Smooth muscle cell (in vitro differentiated cells): ENCODE results near the gene LRP8. TPM values are rescaled to one million over a fixed set of nuclear protein-coding genes. Genes with fewer than 3 reads are reported as not detected.

Source experiments
- DNase-seq: peaks from one replicate; lab custom pipeline; 2025; ENCODE audit not compliant: unreplicated experiment; lab: John Stamatoyannopoulos, UW
- H2AFZ ChIP-seq: fragments of 200-600 bp; sonication (generic); 2 replicates; pipeline ENCODE4 v1.6.0; 2016; ENCODE audit warnings: antibody characterized with exemption, low read depth, mild to moderate bottlenecking
- H3F3A ChIP-seq: fragments of 200-600 bp; sonication (generic); 2 replicates; pipeline ENCODE4 v1.6.0; 2017; ENCODE audit warnings: antibody characterized with exemption, low read depth
- H3K27ac ChIP-seq: fragments of 200-600 bp; sonication (generic); 2 replicates; pipeline ENCODE4 v1.5.1; 2016; ENCODE audit warnings: low read depth, mild to moderate bottlenecking
- H3K27me3 ChIP-seq: fragments of 200-600 bp; sonication (generic); 2 replicates; pipeline ENCODE4 v1.6.1; 2016; ENCODE audit warnings: low read depth, mild to moderate bottlenecking
- H3K36me3 ChIP-seq: fragments of 200-600 bp; sonication (generic); 2 replicates; pipeline ENCODE4 v1.5.1; 2016; ENCODE audit warnings: low read depth
- H3K4me1 ChIP-seq: fragments of 200-600 bp; sonication (generic); 2 replicates; pipeline ENCODE4 v1.5.1; 2016; ENCODE audit warnings: low read depth
- H3K4me2 ChIP-seq: fragments of 200-600 bp; sonication (generic); 2 replicates; pipeline ENCODE4 v1.6.0; 2016; ENCODE audit warnings: mild to moderate bottlenecking
- H3K4me3 ChIP-seq: fragments of 200-600 bp; sonication (generic); 2 replicates; pipeline ENCODE4 v1.5.1; 2016; ENCODE audit warnings: mild to moderate bottlenecking
- H3K79me2 ChIP-seq: fragments of 200-600 bp; sonication (generic); 2 replicates; pipeline ENCODE4 v1.6.0; 2016; ENCODE audit warnings: low read depth, mild to moderate bottlenecking
- H3K9ac ChIP-seq: fragments of 200-600 bp; sonication (generic); 2 replicates; pipeline ENCODE4 v1.6.0; 2016; ENCODE audit warnings: low read depth
- H3K9me3 ChIP-seq: fragments of 200-600 bp; sonication (generic); replicated peaks from 2 replicates; pipeline ENCODE4 v1.5.1; 2016; ENCODE audit warnings: low read depth
- H4K20me1 ChIP-seq: fragments of 200-600 bp; sonication (generic); 2 replicates; pipeline ENCODE4 v1.6.0; 2016; ENCODE audit warnings: low read depth
- CTCF ChIP-seq: fragments of 200-600 bp; sonication (generic); IDR thresholded peaks from 2 replicates; pipeline ENCODE4 v1.5.1; 2017; ENCODE audit warnings: borderline replicate concordance, mild to moderate bottlenecking, antibody characterized with exemption; ENCODE audit not compliant: insufficient read depth, poor library complexity, severe bottlenecking
- WGBS: methylation state at CpG from one replicate; pipeline ENCODE4 v1.1.7; 2016; ENCODE audit warnings: low lambda C conversion rate; 5-methylcytosine and 5-hydroxymethylcytosine counted together
- polyA plus RNA-seq: library from polyadenylated mRNA; unstranded; fragments of >200 nt; fragmentation: Nextera tagmentation; extraction: Ambion mirVana; gene quantifications from 2 replicates; pipeline ENCODE4 v1.2.1, GENCODE V29; 2016
- total RNA-seq: library from RNA; depleted of rRNA; stranded (reverse); fragments of >200 nt; gene quantifications from 2 replicates; pipeline ENCODE4 v1.2.3, GENCODE V29; 2014

Gene LRP8
- total and polyA plus RNA-seq, 2 experiments from 2014 or later: 5.6 to 8.1 TPM

- Histone ChIP-seq H3K4me2 (no peak overlapping the region), H4K20me1 (no peaks in the 10 kb centered on the region), H3K27me3 (no peaks in the 10 kb centered on the region), H3F3A (no peaks in the 10 kb centered on the region), H2AFZ (no peak overlapping the region), H3K36me3 (no peaks in the 10 kb centered on the region), H3K27ac (no peak overlapping the region), H3K4me3 (no peak overlapping the region), H3K9me3 (no peaks in the 10 kb centered on the region), H3K4me1 (no peaks in the 10 kb centered on the region), H3K79me2 (no peaks in the 10 kb centered on the region), H3K9ac (no peak overlapping the region)
- WGBS: 94% methylated on average over 4 of the region's 4 CpGs
- no peak for DNase-seq
- TF ChIP-seq CTCF: no peak
Observed at GRCh38 chr1:53246261-53247134, 81.4 kb downstream of the LRP8 start.

- Histone ChIP-seq H3K79me2 (no peaks in the 10 kb centered on the region), H3K36me3 (no peaks in the 10 kb centered on the region), H4K20me1 (no peaks in the 10 kb centered on the region), H3K9me3 (no peaks in the 10 kb centered on the region), H3K27me3 (no peaks in the 10 kb centered on the region), H2AFZ (no peak overlapping the region), H3K4me1 (peaks cover 1% of the 10 kb centered on the region), H3K4me2 (no peak overlapping the region), H3F3A (no peaks in the 10 kb centered on the region), H3K9ac (no peak overlapping the region), H3K4me3 (no peak overlapping the region), H3K27ac (no peak overlapping the region)
- no peak for DNase-seq
- WGBS: 86% methylated on average over 4 of the region's 4 CpGs
- no peak for TF ChIP-seq CTCF
Observed at GRCh38 chr1:53244141-53244540, 83.7 kb downstream of the LRP8 start.

GRCh38 chr1:53242381-53242780 is 85.5 kb downstream of the LRP8 start:
- WGBS: 97% methylated on average over 4 of the region's 4 CpGs
- no peaks in the 10 kb centered on the region for H3K9me3 ChIP-seq
- H4K20me1 ChIP-seq: no peaks in the 10 kb centered on the region
- no peak for DNase-seq
- H3K79me2 ChIP-seq: peaks cover 9% of the 10 kb centered on the region
- no peak overlapping the region for H3K27ac ChIP-seq
- no peaks in the 10 kb centered on the region for H3K27me3 ChIP-seq
- no peak overlapping the region for H3K4me3 ChIP-seq
- H3K4me2 ChIP-seq: no peak overlapping the region
- H3K9ac ChIP-seq: no peak overlapping the region
- no peaks in the 10 kb centered on the region for H3K36me3 ChIP-seq
- no peak for TF ChIP-seq CTCF
- no peak overlapping the region for H2AFZ ChIP-seq
- no peaks in the 10 kb centered on the region for H3F3A ChIP-seq
- H3K4me1 ChIP-seq: peaks cover 4% of the 10 kb centered on the region

- Histone ChIP-seq H4K20me1 (no peaks in the 10 kb centered on the region), H2AFZ (no peak overlapping the region), H3K4me1 (peaks cover 7% of the 10 kb centered on the region), H3K4me2 (no peak overlapping the region), H3K27ac (no peak overlapping the region), H3K36me3 (no peaks in the 10 kb centered on the region), H3K4me3 (no peak overlapping the region), H3K27me3 (no peaks in the 10 kb centered on the region), H3K9ac (no peak overlapping the region), H3F3A (no peaks in the 10 kb centered on the region), H3K9me3 (no peaks in the 10 kb centered on the region), H3K79me2 (peaks cover 14% of the 10 kb centered on the region)
- no peak for DNase-seq
- WGBS: 91% methylated on average over 2 of the region's 2 CpGs
- no peak for TF ChIP-seq CTCF
Observed at GRCh38 chr1:53241828-53242227, 86.0 kb downstream of the LRP8 start.
